ENCODE measurements around the gene BABAM1. TPM values are rescaled to one million over a fixed set of nuclear protein-coding genes. Genes with fewer than 3 reads are reported as not detected.
A peak's percentile ranks its signal among the peaks of the same experiment; 100 is the strongest.

Gene BABAM1
- total and polyA plus RNA-seq, 2 of the 4 experiments (the other 2 are of a cell fraction), result 95.1 to 101 TPM

- no peak for TF ChIP-seq RAD21 (IDR thresholded peaks at IDR 0.05; ENCODE audit: low read length)
- TF ChIP-seq POLR2A (IDR thresholded peaks at IDR 0.05; ENCODE audit: low read depth, low read length), result no peak
- no peak for TF ChIP-seq MAFK (IDR thresholded peaks at IDR 0.05; ENCODE audit: low read depth, low read length)
These were observed 31.1 kb upstream of the BABAM1 start (continued) for GRCh38 chr19:17235971-17236777.

DNA sequence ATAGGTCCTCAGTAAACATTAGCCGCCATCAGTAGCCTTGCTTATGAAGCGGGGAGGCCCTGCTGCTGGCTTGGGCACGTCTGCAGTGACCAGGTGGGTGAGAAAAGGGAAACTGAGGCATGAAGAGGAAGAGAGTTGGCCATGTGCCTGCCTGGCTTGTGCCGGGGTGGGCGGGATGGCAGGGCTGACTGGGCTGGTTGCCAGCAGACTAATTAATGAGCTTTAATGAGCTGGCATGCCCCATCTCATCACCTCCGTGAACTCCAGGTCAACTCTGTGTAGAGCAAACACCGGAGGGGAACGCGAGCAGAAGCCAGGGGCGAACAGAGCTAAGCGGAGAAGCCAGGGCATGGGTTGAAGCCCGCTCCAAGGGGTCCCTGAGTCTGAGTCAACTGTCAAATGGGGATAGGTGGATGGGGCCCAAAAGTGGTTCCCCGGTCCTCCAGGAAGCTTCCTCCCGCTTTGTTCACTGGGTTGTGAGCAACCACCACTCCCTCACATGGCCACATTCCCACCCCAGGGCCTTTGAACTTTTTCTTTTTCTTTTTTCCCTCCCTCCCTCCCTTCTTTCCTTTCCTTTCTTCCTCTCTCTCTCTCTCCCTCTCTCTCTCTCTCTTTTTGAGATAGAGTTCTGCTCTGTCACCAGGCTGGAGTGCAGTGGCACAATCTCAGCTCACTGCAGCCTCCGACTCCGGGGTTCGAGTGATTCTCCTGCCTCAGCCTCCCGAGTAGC, 30.3 kb upstream of the BABAM1 start:
- Histone ChIP-seq H3K9ac (ENCODE audit: low read depth, low read length) (no peak overlapping the region; the same call in 1 of the 2 replicates), H3K36me3 (ENCODE audit: control insufficient read depth, insufficient read depth, low read length) (peaks cover 28% of the 10 kb centered on the region), H4K91ac (ENCODE audit: insufficient read depth, low read depth, low read length) (peak overlapping the region; percentile 6; the same call in 1 of the 2 replicates), H3K4ac (ENCODE audit: low read depth, low read length) (0 out of 2 replicates have a peak overlapping the region, but pooled peaks have one; percentile 35), H2AK9ac (replicated peaks; ENCODE audit: low read depth, low read length, poor library complexity) (peak overlapping the region; percentile 94), H3K27ac (ENCODE audit: insufficient read depth, low read length) (no peak overlapping the region), H3K18ac (ENCODE audit: low read depth, low read length) (no peak overlapping the region), H3K4me3 (ENCODE audit: insufficient read depth, low read depth, low read length) (no peak overlapping the region), H3K23ac (ENCODE audit: low read depth, low read length) (no peak overlapping the region), H3K79me1 (ENCODE audit: low read depth in 1 of 2, low read length in 2 of 2) (peaks cover 43 to 61% of the 10 kb centered on the region in 2 experiments), H2AFZ (replicated peaks; ENCODE audit: low read length, poor library complexity) (no peak overlapping the region), H2BK20ac (ENCODE audit: low read depth, low read length) (no peak overlapping the region), H2BK15ac (ENCODE audit: low read depth, low read length) (no peak overlapping the region), H4K8ac (ENCODE audit: low read depth in 2 of 2, low read length in 2 of 2) (peak overlapping the region in 1 of 2 experiments; percentile 93; a peak in 1 of 4 replicates), H3K9me3 (ENCODE audit: control insufficient read depth, insufficient read depth, low read length) (no peaks in the 10 kb centered on the region), H4K5ac (ENCODE audit: low read depth, low read length) (no peak overlapping the region), H2AK5ac (ENCODE audit: low read depth, low read length) (peak overlapping the region; percentile 66), H3K14ac (replicated peaks; ENCODE audit: low read depth, low read length) (no peak overlapping the region), H3K9me1 (ENCODE audit: insufficient read depth, low read length) (peaks cover 5% of the 10 kb centered on the region), H3K4me1 (ENCODE audit: control insufficient read depth, insufficient read depth, low read length) (peaks cover 12% of the 10 kb centered on the region), H3K56ac (ENCODE audit: extremely low read depth, insufficient read depth, low read length) (no peak overlapping the region), H2BK120ac (ENCODE audit: low read depth, low read length) (no peak overlapping the region), H3K27me3 (ENCODE audit: control insufficient read depth, insufficient read depth, low read length) (no peaks in the 10 kb centered on the region), H4K20me1 (ENCODE audit: insufficient read depth, low read length) (peaks cover 20% of the 10 kb centered on the region), H2BK5ac (ENCODE audit: low read depth, low read length, poor library complexity, severe bottlenecking) (no peak overlapping the region), H3K4me2 (ENCODE audit: low read depth, low read length) (no peak overlapping the region)
- WGBS, 2 experiments (ENCODE audit: extremely low coverage in 2 of 2, insufficient read length in 1 of 2), result 87% methylated on average over 6 of the region's 18 CpGs; no CpG with 5 or more reads in 1 of the 2 experiments
- BruUV-seq (replicated peaks), result no TSS peak
- no peak for DNase-seq
- ATAC-seq (ENCODE audit: low read depth), result no peak
- ChIA-PET CTCF (no interaction called here), POLR2A (ENCODE audit: unreplicated experiment) (no interaction called here)
- in situ Hi-C loops (cut with MboI; ENCODE audit: low sequenced_read_pairs) (no loop called here), intact Hi-C loops (cut with micrococcal nuclease) (no loop called here), dilution Hi-C loops (cut with HindIII; ENCODE audit: low sequenced_read_pairs, unreplicated experiment) (no loop called here)
- TF ChIP-seq, protein P1, sequence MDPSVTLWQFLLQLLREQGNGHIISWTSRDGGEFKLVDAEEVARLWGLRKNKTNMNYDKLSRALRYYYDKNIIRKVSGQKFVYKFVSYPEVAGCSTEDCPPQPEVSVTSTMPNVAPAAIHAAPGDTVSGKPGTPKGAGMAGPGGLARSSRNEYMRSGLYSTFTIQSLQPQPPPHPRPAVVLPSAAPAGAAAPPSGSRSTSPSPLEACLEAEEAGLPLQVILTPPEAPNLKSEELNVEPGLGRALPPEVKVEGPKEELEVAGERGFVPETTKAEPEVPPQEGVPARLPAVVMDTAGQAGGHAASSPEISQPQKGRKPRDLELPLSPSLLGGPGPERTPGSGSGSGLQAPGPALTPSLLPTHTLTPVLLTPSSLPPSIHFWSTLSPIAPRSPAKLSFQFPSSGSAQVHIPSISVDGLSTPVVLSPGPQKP (IDR thresholded peaks at IDR 0.05; ENCODE audit: borderline replicate concordance, low read depth, low read length), result no peak
- no peak for TF ChIP-seq SMC3 (IDR thresholded peaks at IDR 0.05; ENCODE audit: low read depth, low read length)
- TF ChIP-seq, protein P2, sequence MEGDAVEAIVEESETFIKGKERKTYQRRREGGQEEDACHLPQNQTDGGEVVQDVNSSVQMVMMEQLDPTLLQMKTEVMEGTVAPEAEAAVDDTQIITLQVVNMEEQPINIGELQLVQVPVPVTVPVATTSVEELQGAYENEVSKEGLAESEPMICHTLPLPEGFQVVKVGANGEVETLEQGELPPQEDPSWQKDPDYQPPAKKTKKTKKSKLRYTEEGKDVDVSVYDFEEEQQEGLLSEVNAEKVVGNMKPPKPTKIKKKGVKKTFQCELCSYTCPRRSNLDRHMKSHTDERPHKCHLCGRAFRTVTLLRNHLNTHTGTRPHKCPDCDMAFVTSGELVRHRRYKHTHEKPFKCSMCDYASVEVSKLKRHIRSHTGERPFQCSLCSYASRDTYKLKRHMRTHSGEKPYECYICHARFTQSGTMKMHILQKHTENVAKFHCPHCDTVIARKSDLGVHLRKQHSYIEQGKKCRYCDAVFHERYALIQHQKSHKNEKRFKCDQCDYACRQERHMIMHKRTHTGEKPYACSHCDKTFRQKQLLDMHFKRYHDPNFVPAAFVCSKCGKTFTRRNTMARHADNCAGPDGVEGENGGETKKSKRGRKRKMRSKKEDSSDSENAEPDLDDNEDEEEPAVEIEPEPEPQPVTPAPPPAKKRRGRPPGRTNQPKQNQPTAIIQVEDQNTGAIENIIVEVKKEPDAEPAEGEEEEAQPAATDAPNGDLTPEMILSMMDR (conservative IDR thresholded peaks at IDR 0.05; ENCODE audit: low read depth, low read length), result no peak
- TF ChIP-seq POLR2A (IDR thresholded peaks at IDR 0.05; ENCODE audit: low read depth, low read length), result no peak
- TF ChIP-seq MAZ (IDR thresholded peaks at IDR 0.05; ENCODE audit: borderline replicate concordance, low read depth, low read length), result no peak
- no peak for TF ChIP-seq USF2 (IDR thresholded peaks at IDR 0.05; ENCODE audit: low read depth, low read length)
- no peak for TF ChIP-seq CEBPB (IDR thresholded peaks at IDR 0.05; ENCODE audit: low read depth, low read length)
- no peak for TF ChIP-seq MAFK (IDR thresholded peaks at IDR 0.05; ENCODE audit: low read depth, low read length)
- TF ChIP-seq RFX5 (IDR thresholded peaks at IDR 0.05; ENCODE audit: low read depth, low read length), result no peak
